HuH-7.5 (cell line): ENCODE data around the gene TUBD1.
"Not testable (repeated sequence)": the region's sequence is repeated elsewhere in the genome, so short reads cannot be mapped to it uniquely, and the experiment has no call there.

Experiments
- DNase-seq: peaks from one replicate; pipeline ENCODE4 v3.0.0; 2011; ENCODE audit warnings: low spot score

TUBD1 gene

DNA sequence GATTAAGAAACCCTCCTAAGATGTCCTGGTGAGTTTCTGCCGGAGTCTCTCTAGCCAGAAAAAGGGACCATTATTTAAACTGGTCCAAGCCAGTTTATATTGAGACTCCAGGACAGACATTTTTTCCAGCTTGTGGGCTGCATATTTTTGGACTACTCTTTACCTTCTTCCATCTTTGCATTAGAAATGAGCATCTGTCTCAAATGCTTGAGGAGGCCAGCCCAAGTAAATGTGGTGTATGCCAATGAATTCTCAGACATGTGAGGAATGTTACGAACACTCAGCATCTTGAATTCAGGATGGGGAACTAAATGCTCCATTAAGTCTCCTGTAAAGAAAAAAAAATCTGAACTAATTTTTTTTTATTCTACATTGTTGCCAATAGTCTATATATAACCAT lies 18.4 kb downstream of the TUBD1 start:
- DNase-seq: no peak

- DNase-seq: not testable (repeated sequence)
Measured at GRCh38 chr17:59873414-59873813, 19.3 kb downstream of the TUBD1 start.

DNA sequence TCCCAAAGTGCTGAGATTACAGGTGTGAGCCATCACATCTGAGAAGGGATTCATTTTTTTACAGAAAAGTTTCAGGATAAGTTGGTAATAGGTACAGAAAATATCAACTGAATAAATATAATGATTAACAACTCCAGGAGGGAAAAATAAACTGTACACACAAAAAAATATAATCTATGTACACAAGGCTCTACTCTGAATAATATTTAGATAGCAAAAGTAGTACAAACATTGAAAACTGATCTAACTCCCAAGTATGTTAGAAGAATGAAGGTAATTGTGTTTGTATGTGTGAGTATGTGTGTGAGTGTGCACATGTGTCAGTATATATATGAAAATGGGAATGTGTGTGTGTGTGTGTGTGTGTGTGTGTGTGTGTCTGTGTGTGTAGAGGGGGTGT lies 20.4 kb downstream of the TUBD1 start:
- no peak for DNase-seq

GRCh38 chr17:59870482-59870881 lies 22.3 kb downstream of the TUBD1 start:
- DNase-seq: no peak

- DNase-seq: no peak
Measured at GRCh38 chr17:59869941-59870218, 22.9 kb downstream of the TUBD1 start.

DNA sequence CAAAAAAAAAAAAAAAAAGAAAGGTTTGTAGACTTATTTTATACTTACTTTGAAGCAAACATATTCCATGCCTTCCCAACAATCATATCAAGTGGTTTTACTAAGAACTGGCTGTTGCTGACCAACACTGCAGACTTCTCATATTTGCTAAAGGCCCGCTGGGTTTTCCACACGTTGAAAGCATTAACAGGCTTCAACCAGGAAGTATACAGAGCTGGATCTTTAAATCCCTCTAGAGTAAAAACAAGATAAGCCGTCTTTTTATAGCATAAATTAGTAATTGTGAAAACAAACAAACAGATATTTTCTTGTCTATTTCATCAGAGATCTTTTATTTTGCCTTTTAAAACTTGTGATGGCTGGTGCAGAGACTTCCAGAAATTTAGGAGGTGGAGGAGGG lies 29.1 kb downstream of the TUBD1 start:
- no peak for DNase-seq

GRCh38 chr17:59859444-59860025 lies 33.2 kb downstream of the TUBD1 start:
- no peak for DNase-seq

GRCh38 chr17:59858932-59859331 lies 33.8 kb downstream of the TUBD1 start:
- DNase-seq: no peak

DNA sequence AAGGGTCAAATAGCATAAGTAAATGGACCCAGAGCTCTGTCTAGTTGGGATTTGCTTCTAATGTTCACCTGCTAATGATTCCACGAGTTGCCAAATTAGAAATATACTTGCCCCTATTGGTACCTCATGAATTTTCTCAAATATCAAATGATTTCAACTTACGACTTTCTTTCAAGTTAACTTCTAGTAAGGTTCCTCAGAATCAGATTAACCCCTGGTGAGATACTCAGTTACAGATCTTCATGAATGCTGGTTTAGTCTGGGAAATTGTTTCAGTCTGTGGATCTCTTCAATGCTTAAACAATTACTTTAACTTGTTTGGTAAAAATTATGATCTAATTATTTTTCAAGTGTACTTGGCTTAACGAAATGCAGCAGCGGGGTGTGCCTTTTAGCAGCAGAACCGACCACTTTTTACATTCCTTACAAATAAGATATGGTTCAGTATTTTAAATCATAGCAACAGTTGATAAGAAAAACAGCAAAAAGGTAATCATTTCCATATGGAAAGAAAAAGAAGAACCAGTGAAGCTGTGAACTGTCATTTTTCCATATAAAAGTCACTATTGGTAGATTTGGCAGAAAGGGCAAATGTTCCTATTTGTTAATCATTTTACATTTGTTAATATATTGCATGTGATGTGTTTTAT lies 34.5 kb downstream of the TUBD1 start:
- no peak for DNase-seq

DNA sequence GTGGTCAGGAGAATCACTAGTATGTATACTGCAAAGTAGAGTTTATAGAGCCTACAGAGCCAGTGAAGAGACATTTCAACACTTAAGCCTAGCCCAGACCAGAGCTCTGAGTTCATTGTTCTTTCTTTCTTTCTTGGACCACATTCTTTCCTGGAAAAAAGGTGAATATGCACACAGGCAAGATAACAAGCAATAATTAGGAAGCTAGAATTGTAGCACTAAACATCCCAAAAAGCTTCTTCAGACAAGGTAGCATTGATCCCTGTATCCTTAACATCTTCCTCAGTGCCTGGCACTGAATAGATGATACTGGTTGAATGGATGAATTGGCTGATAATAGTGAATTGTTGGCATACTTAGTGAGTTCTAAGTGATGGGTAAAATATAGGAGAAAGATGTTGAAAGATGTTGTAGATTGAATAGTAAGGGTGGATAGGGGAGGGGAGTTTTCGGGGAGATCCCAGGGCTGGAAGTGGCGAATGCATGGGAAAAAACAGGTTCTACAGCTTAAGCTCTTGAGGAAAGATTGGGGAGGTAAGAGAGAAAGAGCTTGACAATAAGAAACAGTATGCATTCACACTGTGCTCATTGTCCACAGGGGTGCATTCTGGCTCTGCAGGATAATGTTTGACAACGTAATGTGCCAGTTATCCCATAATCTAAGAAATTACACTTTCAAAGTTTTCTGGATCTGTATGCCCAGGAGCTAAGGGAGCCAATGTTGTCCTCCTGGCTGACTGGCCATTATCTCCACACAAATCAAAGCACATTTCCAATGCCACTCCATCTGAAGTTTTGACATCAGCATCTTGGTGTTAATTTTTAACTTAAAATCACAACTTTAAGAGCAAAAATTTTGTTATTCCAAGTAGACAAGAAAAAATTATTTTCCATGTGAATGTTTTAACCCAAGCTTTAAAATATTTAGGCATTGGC lies 35.6 kb downstream of the TUBD1 start:
- peak; percentile 74 for DNase-seq

DNA sequence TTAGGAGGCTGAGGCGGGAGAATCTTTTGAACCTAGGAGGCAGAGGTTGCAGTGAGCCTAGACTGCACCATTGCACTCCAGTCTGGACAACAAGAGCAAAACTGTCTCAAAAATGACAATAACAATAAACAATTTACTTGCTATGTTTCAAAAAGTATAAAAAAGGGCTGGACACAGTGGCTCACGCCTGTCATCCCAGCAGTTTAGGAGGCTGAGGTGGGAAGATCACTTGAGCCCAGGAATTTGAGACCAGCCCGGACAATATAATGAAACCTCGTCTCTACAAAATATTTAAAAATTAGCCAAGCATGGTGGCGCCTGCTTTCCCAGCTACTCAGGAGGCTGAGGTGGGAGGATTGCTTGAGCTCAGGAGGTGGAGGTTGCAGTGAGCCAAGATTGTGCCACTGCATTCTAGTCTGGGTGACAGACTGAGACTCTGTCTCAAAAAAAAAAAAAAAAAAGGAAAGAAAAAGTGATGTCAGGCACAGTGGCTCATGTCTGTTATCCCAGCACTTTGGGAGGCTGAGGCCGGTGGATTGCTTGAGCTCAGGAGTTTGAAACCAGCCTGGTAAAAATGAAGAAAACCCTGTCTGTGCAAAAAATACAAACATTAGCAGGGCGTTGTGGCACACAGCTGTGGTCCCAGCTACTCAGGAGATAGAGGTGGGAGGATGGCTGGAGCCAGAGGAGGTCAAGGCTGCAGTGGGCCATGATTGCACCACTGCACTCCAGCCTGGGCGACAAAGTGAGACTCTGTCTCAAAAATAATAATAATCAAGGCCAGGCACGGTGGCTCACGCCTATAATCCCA lies 38.6 kb downstream of the TUBD1 start:
- not testable (repeated sequence) for DNase-seq

- DNase-seq: peak; percentile 94
Measured at GRCh38 chr17:59853168-59853918, 39.4 kb downstream of the TUBD1 start.

DNA sequence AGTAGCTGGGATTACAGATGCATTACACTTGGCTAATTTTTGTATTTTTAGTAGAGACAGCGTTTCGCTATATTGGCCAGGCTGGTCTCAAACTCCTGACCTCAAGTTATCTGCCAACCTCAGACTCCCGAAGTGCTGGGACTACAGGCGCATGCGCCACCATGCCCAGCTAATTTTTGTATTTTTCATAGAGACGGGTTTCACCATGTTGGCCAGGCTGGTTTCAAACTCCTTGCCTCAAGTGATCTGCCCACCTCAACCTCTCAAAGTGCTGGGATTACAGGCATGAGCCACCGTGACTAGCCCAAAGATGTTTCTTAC lies 39.9 kb downstream of the TUBD1 start:
- not testable (repeated sequence) for DNase-seq

DNA sequence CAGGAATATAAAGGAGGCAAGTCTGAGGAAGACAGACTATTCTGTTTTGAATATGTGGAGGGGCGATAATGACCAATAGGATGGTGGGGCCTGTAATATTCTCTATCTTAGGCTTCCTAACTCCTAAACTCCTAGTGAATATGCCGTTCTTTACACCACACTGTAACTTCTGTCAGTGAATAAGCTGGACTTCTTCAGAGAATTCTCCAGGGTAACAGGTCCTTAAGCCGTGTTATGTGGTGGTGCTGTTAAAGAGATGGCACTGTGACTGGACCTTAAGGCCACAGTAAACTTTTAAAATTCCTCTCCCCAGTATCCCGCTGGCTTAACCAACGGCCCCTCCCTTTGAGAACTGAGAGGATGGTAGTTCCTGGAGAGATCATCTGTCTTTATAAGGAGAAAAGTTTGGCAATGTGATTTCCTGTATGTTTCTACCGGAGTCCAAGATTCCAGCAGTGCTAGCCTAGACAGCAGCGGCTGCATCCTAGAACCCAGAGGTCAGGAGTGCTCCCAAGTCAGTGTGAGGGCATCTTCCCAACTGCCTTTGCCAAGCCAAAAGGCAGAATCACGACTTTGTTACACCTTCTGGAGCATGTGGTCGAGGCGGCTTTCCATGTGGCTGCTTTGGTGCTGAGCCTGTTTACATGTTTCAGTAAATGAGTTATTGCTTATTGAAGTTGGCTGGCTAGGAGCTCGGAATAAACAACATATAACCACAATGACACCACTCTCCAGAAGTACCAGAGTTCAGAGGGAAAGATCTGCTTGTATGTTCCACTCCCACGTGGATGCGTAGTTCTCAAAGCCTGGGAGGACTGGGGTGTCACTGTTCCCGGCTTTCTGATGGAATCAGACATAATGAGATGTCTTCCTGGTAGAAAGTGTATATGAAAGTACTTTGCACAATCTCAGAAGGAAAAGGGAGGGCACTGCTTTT lies 41.0 kb downstream of the TUBD1 start:
- DNase-seq: no peak

GRCh38 chr17:59850311-59850710 lies 42.4 kb downstream of the TUBD1 start:
- DNase-seq: not testable (repeated sequence)

- DNase-seq: no peak
Measured at GRCh38 chr17:59848778-59849177, 44.0 kb downstream of the TUBD1 start.

GRCh38 chr17:59848385-59848668 lies 44.4 kb downstream of the TUBD1 start:
- no peak for DNase-seq

GRCh38 chr17:59846394-59847165 lies 46.2 kb downstream of the TUBD1 start:
- DNase-seq: peak; percentile 76

DNA sequence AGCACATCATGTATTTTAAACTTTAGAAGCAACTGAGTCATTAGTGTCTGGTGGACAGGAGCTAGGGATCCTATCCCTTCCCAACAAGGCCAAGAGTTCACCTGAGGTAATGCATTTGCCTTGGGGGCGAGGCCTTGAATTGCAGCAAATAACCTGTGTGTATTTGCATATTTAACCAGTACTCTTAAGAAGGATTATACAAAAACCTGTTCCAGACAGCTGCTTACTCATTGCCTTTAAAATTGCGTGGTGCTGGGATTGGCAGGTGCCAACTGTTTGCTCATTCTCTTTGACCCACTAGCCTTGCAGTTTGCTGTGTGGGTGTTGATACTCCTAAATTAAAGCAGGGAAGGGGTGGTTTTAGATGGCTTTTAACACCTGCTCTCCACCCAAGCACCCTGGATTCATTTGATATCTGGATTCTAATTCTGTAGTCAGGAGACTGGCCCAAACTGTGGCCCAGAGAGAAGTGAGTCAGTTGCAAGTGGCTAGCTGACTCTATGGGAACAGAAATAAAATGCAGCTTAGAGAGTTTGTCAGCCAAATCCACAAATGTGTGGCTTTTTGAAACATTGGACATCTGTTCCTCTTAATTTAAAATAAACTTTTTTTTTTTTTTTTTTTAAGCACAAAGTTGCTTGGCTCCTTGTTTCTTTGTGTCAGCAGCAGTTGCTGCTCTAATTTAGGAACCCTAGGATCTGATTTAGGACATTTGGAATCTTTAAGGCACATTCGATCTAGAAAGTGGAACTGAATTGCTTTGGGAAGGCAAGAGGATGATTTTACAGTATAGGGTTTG lies 46.9 kb downstream of the TUBD1 start:
- peak; percentile 82 for DNase-seq
